ENCODE results near the gene NFIC. TPM values are rescaled to one million over a fixed set of nuclear protein-coding genes. Genes with fewer than 3 reads are reported as not detected.
"Not testable (repeated sequence)": the region's sequence is repeated elsewhere in the genome, so short reads cannot be mapped to it uniquely, and the experiment has no call there.

Gene NFIC
- total RNA-seq, 4 donors from 2014 or later: 125 to 285 (median 155) TPM

DNA sequence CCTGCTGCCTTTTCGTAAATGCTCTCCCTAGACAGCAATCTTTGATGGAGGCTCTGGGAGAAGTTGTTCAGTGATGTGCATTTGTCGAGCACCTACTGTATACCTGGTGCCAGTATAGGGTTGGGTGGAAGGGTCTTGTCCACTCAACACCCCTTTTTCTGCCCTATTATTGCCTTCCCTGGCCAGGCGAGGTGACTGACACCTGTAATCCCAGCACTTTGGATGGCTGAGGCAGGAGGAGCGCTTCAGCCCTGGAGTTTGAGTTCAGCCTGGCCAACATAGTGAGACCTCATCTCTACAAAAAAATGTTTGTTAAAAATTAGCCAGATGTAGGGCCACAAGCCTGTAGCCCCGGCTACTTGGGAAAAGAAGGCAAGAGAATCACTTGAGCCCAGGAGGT is 49.3 kb downstream of the NFIC start:
- no peak overlapping the region for H3K4me3 ChIP-seq
- H3K36me3 ChIP-seq: peaks cover 0 to 41% of the 10 kb centered on the region in 2 donors
- H3K27me3 ChIP-seq: no peaks in the 10 kb centered on the region
- no peak for TF ChIP-seq POLR2AphosphoS5 (IDR thresholded peaks at IDR 0.05)
- TF ChIP-seq POLR2A (IDR thresholded peaks at IDR 0.05): no peak
- no peak for TF ChIP-seq EP300 (IDR thresholded peaks at IDR 0.05)
- TF ChIP-seq, protein P1, sequence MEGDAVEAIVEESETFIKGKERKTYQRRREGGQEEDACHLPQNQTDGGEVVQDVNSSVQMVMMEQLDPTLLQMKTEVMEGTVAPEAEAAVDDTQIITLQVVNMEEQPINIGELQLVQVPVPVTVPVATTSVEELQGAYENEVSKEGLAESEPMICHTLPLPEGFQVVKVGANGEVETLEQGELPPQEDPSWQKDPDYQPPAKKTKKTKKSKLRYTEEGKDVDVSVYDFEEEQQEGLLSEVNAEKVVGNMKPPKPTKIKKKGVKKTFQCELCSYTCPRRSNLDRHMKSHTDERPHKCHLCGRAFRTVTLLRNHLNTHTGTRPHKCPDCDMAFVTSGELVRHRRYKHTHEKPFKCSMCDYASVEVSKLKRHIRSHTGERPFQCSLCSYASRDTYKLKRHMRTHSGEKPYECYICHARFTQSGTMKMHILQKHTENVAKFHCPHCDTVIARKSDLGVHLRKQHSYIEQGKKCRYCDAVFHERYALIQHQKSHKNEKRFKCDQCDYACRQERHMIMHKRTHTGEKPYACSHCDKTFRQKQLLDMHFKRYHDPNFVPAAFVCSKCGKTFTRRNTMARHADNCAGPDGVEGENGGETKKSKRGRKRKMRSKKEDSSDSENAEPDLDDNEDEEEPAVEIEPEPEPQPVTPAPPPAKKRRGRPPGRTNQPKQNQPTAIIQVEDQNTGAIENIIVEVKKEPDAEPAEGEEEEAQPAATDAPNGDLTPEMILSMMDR (IDR thresholded peaks at IDR 0.05): no peak
- H3K27ac ChIP-seq: peak overlapping the region in 3 of 4 donors; percentile 75 to 100 (median 100)
- ATAC-seq: no peak
- H3K9me3 ChIP-seq: no peaks in the 10 kb centered on the region
- peaks cover 0 to 77% (median 4%) of the 10 kb centered on the region in 3 donors for H3K4me1 ChIP-seq
- 57 to 100% methylated on average over 2 to 3 of the region's 5 CpGs for WGBS, 2 donors (ENCODE audit: low coverage in 1 of 2)

GRCh38 chr19:3420244-3420755 is 53.9 kb downstream of the NFIC start:
- TF ChIP-seq EP300 (IDR thresholded peaks at IDR 0.05) (no peak), POLR2AphosphoS5 (IDR thresholded peaks at IDR 0.05) (no peak), POLR2A (IDR thresholded peaks at IDR 0.05) (no peak)
- TF ChIP-seq, protein P1 (IDR thresholded peaks at IDR 0.05): no peak
- Histone ChIP-seq H3K36me3 (peaks cover 0 to 31% of the 10 kb centered on the region in 2 donors), H3K4me3 (no peak overlapping the region), H3K27ac (peak overlapping the region in 3 of 4 donors; percentile 38 to 94 (median 49)), H3K4me1 (peaks cover 0 to 75% (median 15%) of the 10 kb centered on the region in 3 donors), H3K27me3 (no peaks in the 10 kb centered on the region), H3K9me3 (no peaks in the 10 kb centered on the region)
- ATAC-seq: no peak
- 86 to 93% methylated on average over 8 to 11 of the region's 11 CpGs for WGBS, 2 donors (ENCODE audit: low coverage in 1 of 2)

GRCh38 chr19:3420909-3421619 is 54.7 kb downstream of the NFIC start:
- H3K27me3 ChIP-seq: no peaks in the 10 kb centered on the region
- no peak overlapping the region for H3K4me3 ChIP-seq
- 86 to 92% methylated on average over 2 to 7 of the region's 33 CpGs for WGBS, 2 donors (ENCODE audit: low coverage in 1 of 2)
- H3K27ac ChIP-seq: peak overlapping the region in 3 of 4 donors; percentile 21 to 94 (median 38)
- TF ChIP-seq POLR2AphosphoS5 (IDR thresholded peaks at IDR 0.05): no peak
- TF ChIP-seq EP300 (IDR thresholded peaks at IDR 0.05): no peak
- TF ChIP-seq, protein P1 (IDR thresholded peaks at IDR 0.05): no peak
- no peak for TF ChIP-seq POLR2A (IDR thresholded peaks at IDR 0.05)
- H3K9me3 ChIP-seq: no peaks in the 10 kb centered on the region
- peaks cover 0 to 75% (median 15%) of the 10 kb centered on the region in 3 donors for H3K4me1 ChIP-seq
- H3K36me3 ChIP-seq: peaks cover 0 to 33% of the 10 kb centered on the region in 2 donors
- no peak for ATAC-seq

DNA sequence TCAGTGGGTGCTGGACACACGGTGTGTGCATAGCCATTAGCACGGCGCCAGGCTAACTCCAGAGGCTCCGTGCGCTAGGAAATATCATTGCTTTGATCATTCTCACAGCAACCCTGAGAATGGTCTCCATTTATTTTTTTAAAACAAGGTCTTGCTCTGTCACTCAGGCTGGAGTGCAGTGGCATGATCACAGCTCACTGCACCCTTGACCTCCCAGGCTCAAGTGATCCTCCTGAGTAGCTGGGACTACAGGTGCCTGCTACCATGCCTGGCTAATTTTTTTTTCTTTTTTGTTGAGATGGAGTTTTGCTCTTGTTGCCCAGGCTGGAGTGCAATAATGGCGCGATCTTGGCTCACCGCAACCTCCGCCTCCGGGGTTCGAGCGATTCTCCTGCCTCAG is 55.3 kb downstream of the NFIC start:
- H3K4me3 ChIP-seq, H3K9me3 ChIP-seq, H3K27me3 ChIP-seq, ATAC-seq: not testable (repeated sequence)
- Histone ChIP-seq H3K4me1 (peaks cover 0 to 81% (median 15%) of the 10 kb centered on the region in 3 donors), H3K27ac (peak overlapping the region in 3 of 4 donors; percentile 21 to 94 (median 38)), H3K36me3 (peaks cover 0 to 39% of the 10 kb centered on the region in 2 donors)
- WGBS, 2 donors (ENCODE audit: low coverage in 1 of 2): 96 to 98% methylated on average over 7 to 11 of the region's 12 CpGs

- Histone ChIP-seq H3K27me3 (no peaks in the 10 kb centered on the region), H3K27ac (peak overlapping the region; percentile 48 to 94 (median 76)), H3K36me3 (peaks cover 0 to 44% of the 10 kb centered on the region in 2 donors), H3K4me3 (no peak overlapping the region), H3K4me1 (peaks cover 0 to 92% (median 18%) of the 10 kb centered on the region in 3 donors), H3K9me3 (no peaks in the 10 kb centered on the region)
- WGBS, 2 donors (ENCODE audit: low coverage in 1 of 2): 38% methylated on average over 11 of the region's 29 CpGs; no CpG with 5 or more reads in 1 of the 2 donors
- ATAC-seq: no peak
- TF ChIP-seq, protein P1 (IDR thresholded peaks at IDR 0.05): no peak
- TF ChIP-seq POLR2A (IDR thresholded peaks at IDR 0.05) (no peak), POLR2AphosphoS5 (IDR thresholded peaks at IDR 0.05) (no peak), EP300 (IDR thresholded peaks at IDR 0.05) (no peak)
These were observed 56.9 kb downstream of the NFIC start for GRCh38 chr19:3423183-3423829.

Data from gastroesophageal sphincter (tissue), 4 donors.